ENCODE measurements around the gene KBTBD12. TPM values are rescaled to one million over a fixed set of nuclear protein-coding genes. Genes with fewer than 3 reads are reported as not detected.

KBTBD12 gene
- total and polyA plus RNA-seq, 2 experiments from 2014 or later, result 0.07 TPM; not detected in 1

- peaks cover 26% of the 10 kb centered on the region for H3K27me3 ChIP-seq
- DNase-seq (ENCODE audit: low spot score), result peak; percentile 68
- no peak overlapping the region for H3K4me2 ChIP-seq
- no peak overlapping the region for H3K27ac ChIP-seq
- H3K9me3 ChIP-seq (ENCODE audit: low read depth), result no peaks in the 10 kb centered on the region
- TF ChIP-seq CTCF (IDR thresholded peaks at IDR 0.05; ENCODE audit: poor library complexity), result peak; percentile 74
- no peak for TF ChIP-seq EZH2 (IDR thresholded peaks at IDR 0.05; ENCODE audit: borderline replicate concordance)
- no peak overlapping the region for H3K4me3 ChIP-seq
- no peaks in the 10 kb centered on the region for H3K79me2 ChIP-seq
- H3K36me3 ChIP-seq (replicated peaks; ENCODE audit: insufficient read depth, low read depth), result no peaks in the 10 kb centered on the region
- 48% methylated on average over 4 of the region's 4 CpGs for WGBS (ENCODE audit: low lambda C conversion rate, missing lambda C conversion rate)
- no peak overlapping the region for H2AFZ ChIP-seq
- H4K20me1 ChIP-seq (ENCODE audit: insufficient read depth, poor library complexity, severe bottlenecking), result no peaks in the 10 kb centered on the region
- H3K9me2 ChIP-seq (replicated peaks; ENCODE audit: insufficient read depth), result no peaks in the 10 kb centered on the region
- H3K4me1 ChIP-seq (ENCODE audit: insufficient read depth), result no peaks in the 10 kb centered on the region
Observed at GRCh38 chr3:127970966-127971592, 56.0 kb downstream of the KBTBD12 start.

GRCh38 chr3:127974226-127974625, 59.2 kb downstream of the KBTBD12 start:
- Histone ChIP-seq H3K4me1 (ENCODE audit: insufficient read depth) (no peaks in the 10 kb centered on the region), H3K27ac (no peak overlapping the region), H2AFZ (no peak overlapping the region), H3K36me3 (replicated peaks; ENCODE audit: insufficient read depth, low read depth) (no peaks in the 10 kb centered on the region), H4K20me1 (ENCODE audit: insufficient read depth, poor library complexity, severe bottlenecking) (no peaks in the 10 kb centered on the region), H3K9me2 (replicated peaks; ENCODE audit: insufficient read depth) (no peaks in the 10 kb centered on the region), H3K9me3 (ENCODE audit: low read depth) (no peaks in the 10 kb centered on the region), H3K4me3 (no peak overlapping the region), H3K27me3 (peaks cover 24% of the 10 kb centered on the region), H3K4me2 (no peak overlapping the region), H3K79me2 (no peaks in the 10 kb centered on the region)
- TF ChIP-seq CTCF (IDR thresholded peaks at IDR 0.05; ENCODE audit: poor library complexity), result no peak
- 57% methylated on average over 2 of the region's 2 CpGs for WGBS (ENCODE audit: low lambda C conversion rate, missing lambda C conversion rate)
- no peak for DNase-seq (ENCODE audit: low spot score)

- H3K4me2 ChIP-seq, result no peak overlapping the region
- no peaks in the 10 kb centered on the region for H3K9me2 ChIP-seq (replicated peaks; ENCODE audit: insufficient read depth)
- H3K27ac ChIP-seq, result no peak overlapping the region
- WGBS (ENCODE audit: low lambda C conversion rate, missing lambda C conversion rate), result 69% methylated on average over 6 of the region's 6 CpGs
- TF ChIP-seq EZH2phosphoT487 (IDR thresholded peaks at IDR 0.05; ENCODE audit: low read depth, severe bottlenecking, unreplicated experiment), result no peak
- TF ChIP-seq CTCF (IDR thresholded peaks at IDR 0.05; ENCODE audit: poor library complexity), result no peak
- DNase-seq (ENCODE audit: low spot score), result no peak
- no peaks in the 10 kb centered on the region for H3K4me1 ChIP-seq (ENCODE audit: insufficient read depth)
- no peaks in the 10 kb centered on the region for H3K79me2 ChIP-seq
- H4K20me1 ChIP-seq (ENCODE audit: insufficient read depth, poor library complexity, severe bottlenecking), result no peaks in the 10 kb centered on the region
- H3K4me3 ChIP-seq, result no peak overlapping the region
- no peaks in the 10 kb centered on the region for H3K9me3 ChIP-seq (ENCODE audit: low read depth)
- H3K36me3 ChIP-seq (replicated peaks; ENCODE audit: insufficient read depth, low read depth), result no peaks in the 10 kb centered on the region
- H3K27me3 ChIP-seq, result peaks cover 12% of the 10 kb centered on the region
- no peak overlapping the region for H2AFZ ChIP-seq
Observed at GRCh38 chr3:127975153-127976029, 60.4 kb downstream of the KBTBD12 start.
